ENCODE measurements around the gene ANGPT4.

ANGPT4 gene

GRCh38 chr20:825710-826421 is 90.3 kb downstream of the ANGPT4 start:
- no peak for DNase-seq (ENCODE audit: low read depth in 3 of 3)

DNA sequence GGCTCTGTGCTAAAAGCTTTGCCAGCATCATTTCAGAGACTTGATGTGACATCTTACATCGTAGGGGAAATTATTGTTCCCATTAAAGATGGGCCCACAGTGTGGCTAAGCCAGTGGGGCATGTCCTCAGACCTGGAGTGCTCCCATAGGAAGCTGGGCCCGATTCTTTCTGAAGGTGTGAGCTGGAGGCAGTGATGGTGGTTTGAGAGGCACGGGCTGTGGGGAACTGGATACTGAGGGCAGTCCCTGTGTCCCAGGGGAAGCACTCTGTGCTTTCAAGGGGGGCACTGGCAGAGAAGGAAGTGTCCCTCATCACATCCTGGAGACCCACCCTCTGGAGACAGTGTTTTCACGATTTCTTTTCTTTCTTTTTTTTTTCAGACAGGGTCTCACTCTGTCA is 91.2 kb downstream of the ANGPT4 start:
- no peak for DNase-seq (ENCODE audit: low read depth in 3 of 3)

GRCh38 chr20:824490-824889 is 91.6 kb downstream of the ANGPT4 start:
- no peak for DNase-seq (ENCODE audit: low read depth in 3 of 3)

DNA sequence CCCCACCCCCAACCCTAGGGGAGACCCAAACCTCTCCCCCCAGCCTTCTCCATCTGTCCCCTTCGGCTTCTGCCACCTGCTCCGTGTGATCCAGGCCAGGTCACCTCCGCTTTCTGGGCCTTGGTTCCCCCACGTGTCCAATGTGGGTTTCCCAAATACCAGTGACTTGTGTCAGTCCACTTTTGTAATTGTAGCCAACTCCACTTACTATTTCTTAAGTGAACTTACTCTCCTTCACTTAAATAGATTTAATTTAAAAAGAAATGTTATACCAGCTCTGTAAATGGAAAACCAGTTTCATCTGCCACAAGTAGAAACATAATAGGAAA is 92.6 kb downstream of the ANGPT4 start:
- DNase-seq (ENCODE audit: low read depth in 3 of 3), result no peak

- no peak for DNase-seq (ENCODE audit: low read depth in 3 of 3)
These were observed 93.2 kb downstream of the ANGPT4 start for GRCh38 chr20:822651-823573.

- DNase-seq (ENCODE audit: low read depth in 3 of 3), result no peak
These were observed 94.4 kb downstream of the ANGPT4 start for GRCh38 chr20:821731-822065.

- no peak for DNase-seq (ENCODE audit: low read depth in 3 of 3)
These were observed 94.9 kb downstream of the ANGPT4 start for GRCh38 chr20:821046-821730.

GRCh38 chr20:820323-820953 is 95.7 kb downstream of the ANGPT4 start:
- no peak for DNase-seq (ENCODE audit: low read depth in 3 of 3)
